ENCODE results near the gene CAPN5.

CAPN5 gene

DNA sequence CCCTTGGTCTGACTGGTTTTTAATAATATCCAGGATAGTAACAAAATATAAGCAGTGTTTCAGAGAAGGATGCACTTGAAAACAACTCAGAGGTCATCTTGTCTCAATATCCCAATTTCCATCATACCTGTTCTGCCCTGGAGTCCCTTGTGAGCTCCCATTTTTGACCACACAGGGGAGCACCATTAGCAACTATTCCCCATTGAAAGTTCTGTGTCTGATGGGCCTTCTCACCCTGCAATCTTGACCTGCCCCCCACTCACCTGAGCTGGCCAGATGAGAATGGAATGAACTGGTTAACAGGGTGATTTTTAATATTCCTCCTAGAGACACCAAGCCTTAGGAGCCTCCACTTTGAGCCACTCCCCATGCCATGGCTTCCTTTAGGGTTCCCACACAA, 3.8 kb upstream of the CAPN5 start:
- DNase-seq (ENCODE audit: low spot score), result no peak
- in situ Hi-C loops (cut with MboI; ENCODE audit: low pct_unique_long_range_greater_than_20kb, low sequenced_read_pairs, unreplicated experiment), result no loop called here
- TF ChIP-seq, protein P1, sequence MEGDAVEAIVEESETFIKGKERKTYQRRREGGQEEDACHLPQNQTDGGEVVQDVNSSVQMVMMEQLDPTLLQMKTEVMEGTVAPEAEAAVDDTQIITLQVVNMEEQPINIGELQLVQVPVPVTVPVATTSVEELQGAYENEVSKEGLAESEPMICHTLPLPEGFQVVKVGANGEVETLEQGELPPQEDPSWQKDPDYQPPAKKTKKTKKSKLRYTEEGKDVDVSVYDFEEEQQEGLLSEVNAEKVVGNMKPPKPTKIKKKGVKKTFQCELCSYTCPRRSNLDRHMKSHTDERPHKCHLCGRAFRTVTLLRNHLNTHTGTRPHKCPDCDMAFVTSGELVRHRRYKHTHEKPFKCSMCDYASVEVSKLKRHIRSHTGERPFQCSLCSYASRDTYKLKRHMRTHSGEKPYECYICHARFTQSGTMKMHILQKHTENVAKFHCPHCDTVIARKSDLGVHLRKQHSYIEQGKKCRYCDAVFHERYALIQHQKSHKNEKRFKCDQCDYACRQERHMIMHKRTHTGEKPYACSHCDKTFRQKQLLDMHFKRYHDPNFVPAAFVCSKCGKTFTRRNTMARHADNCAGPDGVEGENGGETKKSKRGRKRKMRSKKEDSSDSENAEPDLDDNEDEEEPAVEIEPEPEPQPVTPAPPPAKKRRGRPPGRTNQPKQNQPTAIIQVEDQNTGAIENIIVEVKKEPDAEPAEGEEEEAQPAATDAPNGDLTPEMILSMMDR (IDR thresholded peaks at IDR 0.05; ENCODE audit: extremely low read depth, insufficient read depth, missing control alignments), result no peak

DNA sequence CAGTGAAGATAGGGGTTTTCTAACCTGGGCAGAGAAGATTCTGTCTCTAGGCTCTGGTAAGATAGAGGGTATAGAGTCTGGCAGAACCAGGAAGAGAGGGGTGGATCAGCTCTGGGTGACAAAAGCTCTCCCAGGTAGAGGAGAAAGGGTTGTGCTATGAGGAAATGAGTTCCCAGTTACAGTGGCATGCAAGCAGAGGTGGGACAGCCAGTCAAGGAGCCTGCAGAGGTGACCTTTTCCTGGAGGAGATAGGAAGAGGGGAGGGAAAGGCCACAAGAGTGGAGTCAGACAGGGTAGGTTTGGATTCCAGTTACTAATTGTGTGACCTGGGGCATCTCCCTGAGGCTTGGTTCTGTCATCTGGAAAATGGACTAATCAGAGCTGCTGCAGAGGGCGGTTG, 3.4 kb upstream of the CAPN5 start:
- in situ Hi-C loops (cut with MboI; ENCODE audit: low pct_unique_long_range_greater_than_20kb, low sequenced_read_pairs, unreplicated experiment), result no loop called here

DNA sequence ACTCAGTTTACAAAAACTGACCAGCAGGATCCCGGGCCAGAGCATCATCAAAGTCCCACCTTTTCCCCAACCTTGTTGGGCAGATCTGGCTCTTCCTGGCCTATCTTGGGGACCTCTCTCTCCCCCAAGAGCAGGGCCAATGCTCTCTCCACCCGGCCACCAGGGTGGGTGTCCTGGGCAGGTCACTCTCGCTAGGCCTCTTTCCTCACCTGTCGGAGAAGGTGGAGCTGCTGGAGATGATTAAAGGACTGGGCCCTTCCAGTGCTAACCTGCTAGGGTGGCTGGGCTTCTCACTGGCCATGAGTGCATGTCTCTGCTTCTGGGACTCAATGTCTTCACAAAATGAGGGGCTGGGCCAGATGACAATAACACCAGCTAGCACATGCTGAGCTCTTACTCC, 2.9 kb upstream of the CAPN5 start:
- TF ChIP-seq, protein P1 (IDR thresholded peaks at IDR 0.05; ENCODE audit: extremely low read depth, insufficient read depth, missing control alignments), result no peak

More for the DNA sequence above, 3.4 kb upstream of the CAPN5 start:
- TF ChIP-seq, protein P1 (IDR thresholded peaks at IDR 0.05; ENCODE audit: extremely low read depth, insufficient read depth, missing control alignments), result no peak
- no peak for DNase-seq (ENCODE audit: low spot score)

DNA sequence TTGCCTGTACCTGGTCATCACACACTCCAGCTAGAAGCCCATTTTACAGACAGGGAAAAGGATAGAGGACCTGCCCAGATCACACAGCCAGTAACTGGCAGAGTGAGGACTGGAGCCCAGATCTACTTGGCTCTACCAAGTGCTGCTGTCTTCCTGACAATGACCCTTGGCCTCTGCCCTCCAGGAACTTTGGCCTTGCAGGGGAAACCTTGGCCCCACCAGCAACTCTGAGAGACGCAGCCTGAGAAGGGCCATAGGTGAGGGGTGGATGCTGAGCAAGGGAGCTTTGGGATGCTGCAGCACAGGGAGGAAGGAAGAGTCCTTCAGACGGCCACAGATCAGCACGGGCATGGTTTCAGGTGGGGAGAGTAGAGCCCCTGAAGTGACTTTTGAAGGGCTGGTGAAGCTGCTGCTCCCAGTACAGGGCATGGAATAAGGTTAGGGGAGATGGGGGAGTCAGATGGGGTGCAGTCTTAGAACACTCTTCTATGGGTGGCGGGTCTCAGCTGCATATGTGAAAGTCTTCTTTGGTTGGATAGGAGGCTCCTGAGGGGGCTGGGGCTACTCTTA, 2.0 kb upstream of the CAPN5 start:
- TF ChIP-seq, protein P1 (IDR thresholded peaks at IDR 0.05; ENCODE audit: extremely low read depth, insufficient read depth, missing control alignments), result no peak
- no peak for DNase-seq (ENCODE audit: low spot score)
- in situ Hi-C loops (cut with MboI; ENCODE audit: low pct_unique_long_range_greater_than_20kb, low sequenced_read_pairs, unreplicated experiment), result no loop called here

More for the DNA sequence above, 2.9 kb upstream of the CAPN5 start:
- no peak for DNase-seq (ENCODE audit: low spot score)
- in situ Hi-C loops (cut with MboI; ENCODE audit: low pct_unique_long_range_greater_than_20kb, low sequenced_read_pairs, unreplicated experiment), result no loop called here

DNA sequence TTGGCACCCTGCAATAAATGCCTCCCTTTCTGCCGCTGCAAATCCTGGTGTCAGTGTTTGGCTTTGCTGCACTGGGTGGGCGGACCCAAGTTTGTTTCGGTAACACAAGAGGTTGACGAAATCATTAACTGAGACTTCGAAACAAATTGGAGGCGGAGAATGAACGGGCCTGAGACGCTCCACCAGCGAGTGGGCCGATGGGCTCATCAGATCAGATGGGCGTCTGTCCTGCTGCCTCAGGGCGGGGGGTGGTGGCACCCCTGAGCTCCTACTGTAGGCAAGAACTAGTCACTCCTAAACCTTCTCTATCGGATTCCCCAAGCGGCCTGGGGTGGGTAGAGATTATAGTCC, 918 bp upstream of the CAPN5 start:
- no peak for DNase-seq (ENCODE audit: low spot score)
- TF ChIP-seq, protein P1 (IDR thresholded peaks at IDR 0.05; ENCODE audit: extremely low read depth, insufficient read depth, missing control alignments), result no peak
- in situ Hi-C loops (cut with MboI; ENCODE audit: low pct_unique_long_range_greater_than_20kb, low sequenced_read_pairs, unreplicated experiment), result no loop called here

DNA sequence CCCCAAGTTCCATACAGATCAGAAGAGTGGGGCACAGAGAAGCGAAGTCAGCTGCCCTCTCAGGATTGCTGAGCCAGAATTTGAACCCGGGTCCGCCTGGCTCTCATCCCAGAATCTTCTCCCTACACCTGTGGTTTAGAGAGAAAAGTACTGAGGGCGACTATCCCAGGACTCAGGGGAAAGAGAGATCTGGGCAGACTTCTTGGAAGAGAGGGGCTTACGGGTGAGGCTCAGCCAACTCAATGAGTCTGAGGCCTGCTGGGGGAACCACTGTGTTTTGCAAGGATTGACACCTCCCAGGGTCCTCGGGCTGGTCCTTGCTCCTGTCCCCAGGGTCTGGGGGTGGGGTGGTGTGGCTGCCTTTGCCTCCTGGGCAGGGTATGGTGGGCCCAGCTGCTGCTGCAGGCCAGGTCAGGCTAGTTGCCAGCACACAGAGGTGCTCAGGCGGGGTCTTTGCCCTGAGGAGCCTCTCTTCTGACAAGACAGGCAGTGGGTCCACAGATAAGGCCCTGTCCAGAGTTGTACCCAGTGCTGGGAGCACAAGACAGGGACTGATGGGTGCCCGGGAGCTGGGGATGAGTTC, 1.2 kb downstream of the CAPN5 start:
- TF ChIP-seq, protein P1 (IDR thresholded peaks at IDR 0.05; ENCODE audit: extremely low read depth, insufficient read depth, missing control alignments), result no peak
- in situ Hi-C loops (cut with MboI; ENCODE audit: low pct_unique_long_range_greater_than_20kb, low sequenced_read_pairs, unreplicated experiment), result no loop called here
- no peak for DNase-seq (ENCODE audit: low spot score)
